Midbrain (tissue), 1 donor: ENCODE measurements around the gene DNPH1.

Experiments used
- DNase-seq: peaks from one replicate; lab custom pipeline; 2025; lab: John Stamatoyannopoulos, UW

Gene DNPH1

GRCh38 chr6:43263314-43264178, 34.3 kb upstream of the DNPH1 start:
- DNase-seq, result peak; percentile 39

- DNase-seq, result no peak
These were observed 33.6 kb upstream of the DNPH1 start for GRCh38 chr6:43262780-43263313.

- no peak for DNase-seq
These were observed 32.9 kb upstream of the DNPH1 start for GRCh38 chr6:43262000-43262779.

- no peak for DNase-seq
These were observed 31.9 kb upstream of the DNPH1 start for GRCh38 chr6:43261198-43261597.

- no peak for DNase-seq
These were observed 31.5 kb upstream of the DNPH1 start for GRCh38 chr6:43260791-43261190.

GRCh38 chr6:43258807-43259686, 29.8 kb upstream of the DNPH1 start:
- DNase-seq, result no peak

GRCh38 chr6:43258180-43258579, 28.9 kb upstream of the DNPH1 start:
- DNase-seq, result no peak

GRCh38 chr6:43257367-43258145, 28.3 kb upstream of the DNPH1 start:
- no peak for DNase-seq

GRCh38 chr6:43256670-43257366, 27.5 kb upstream of the DNPH1 start:
- no peak for DNase-seq

- no peak for DNase-seq
These were observed 26.2 kb upstream of the DNPH1 start for GRCh38 chr6:43255408-43256054.

GRCh38 chr6:43254846-43255245, 25.6 kb upstream of the DNPH1 start:
- DNase-seq, result no peak

- no peak for DNase-seq
These were observed 25.0 kb upstream of the DNPH1 start for GRCh38 chr6:43254138-43254817.

GRCh38 chr6:43253401-43253800, 24.1 kb upstream of the DNPH1 start:
- no peak for DNase-seq

- DNase-seq, result no peak
These were observed 21.7 kb upstream of the DNPH1 start for GRCh38 chr6:43250992-43251373.

- no peak for DNase-seq
These were observed 19.5 kb upstream of the DNPH1 start for GRCh38 chr6:43248791-43249190.

- no peak for DNase-seq
These were observed 18.8 kb upstream of the DNPH1 start for GRCh38 chr6:43248101-43248500.

- peak; percentile 82 for DNase-seq
These were observed 18.1 kb upstream of the DNPH1 start for GRCh38 chr6:43247114-43247999.
